Nephron progenitor cell (in vitro differentiated cells): ENCODE results near the gene TAB2.
"Not testable (repeated sequence)": the region's sequence is repeated elsewhere in the genome, so short reads cannot be mapped to it uniquely, and the experiment has no call there.

ENCODE experiments used
- DNase-seq: peaks from one replicate; pipeline ENCODE4 v3.0.0; 2021
- H3K27ac Mint-ChIP-seq: 2 replicates; pipeline ENCODE4 v1.8.0; 2021; ENCODE audit warnings: mild to moderate bottlenecking, moderate library complexity, mixed read lengths
- H3K27me3 Mint-ChIP-seq: 2 replicates; pipeline ENCODE4 v1.8.0; 2021; ENCODE audit warnings: mild to moderate bottlenecking, low read depth, mixed read lengths; ENCODE audit not compliant: poor library complexity
- H3K36me3 Mint-ChIP-seq: 2 replicates; pipeline ENCODE4 v1.8.0; 2021; ENCODE audit warnings: low read depth, mixed read lengths
- H3K4me1 Mint-ChIP-seq: 2 replicates; pipeline ENCODE4 v1.8.0; 2021; ENCODE audit warnings: mixed read lengths
- H3K4me3 Mint-ChIP-seq: 2 replicates; pipeline ENCODE4 v1.8.0; 2021; ENCODE audit warnings: mild to moderate bottlenecking, moderate library complexity, mixed read lengths
- H3K9me3 Mint-ChIP-seq: 2 replicates; pipeline ENCODE4 v1.8.0; 2021; ENCODE audit warnings: mild to moderate bottlenecking, moderate library complexity, mixed read lengths
- TF ChIP-seq, protein P1 (sequence below): fragments of 200-600 bp; sonication (generic); IDR thresholded peaks from 2 replicates; pipeline ENCODE4 v1.5.0; 2021; ENCODE audit warnings: antibody characterized with exemption

Gene TAB2

DNA sequence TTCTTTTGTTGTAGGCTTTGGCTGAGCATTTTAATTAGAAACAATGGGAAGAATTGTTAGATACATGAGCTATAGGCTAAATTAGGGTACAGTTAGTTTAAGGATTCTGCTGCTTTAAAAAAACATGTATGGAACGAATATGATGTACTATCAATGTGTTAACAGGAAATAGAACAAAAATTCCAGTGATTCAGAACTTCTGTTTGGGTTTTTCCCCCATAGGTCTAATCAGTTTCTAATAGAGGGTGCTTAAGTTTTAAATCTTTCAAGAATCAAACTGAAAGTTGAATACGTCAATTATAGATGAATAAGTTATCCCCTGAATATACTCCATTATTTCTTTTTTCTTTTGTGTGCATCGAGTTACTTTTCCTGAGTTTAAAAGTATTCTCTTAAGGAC lies 1.9 kb downstream of the TAB2 start:
- Mint-ChIP-seq H3K27me3 (no peaks in the 10 kb centered on the region), H3K4me3 (peak overlapping the region; percentile 90), H3K9me3 (no peaks in the 10 kb centered on the region), H3K36me3 (no peaks in the 10 kb centered on the region), H3K4me1 (peaks cover 51% of the 10 kb centered on the region), H3K27ac (no peak overlapping the region)
- no peak for DNase-seq
- TF ChIP-seq, protein P1, sequence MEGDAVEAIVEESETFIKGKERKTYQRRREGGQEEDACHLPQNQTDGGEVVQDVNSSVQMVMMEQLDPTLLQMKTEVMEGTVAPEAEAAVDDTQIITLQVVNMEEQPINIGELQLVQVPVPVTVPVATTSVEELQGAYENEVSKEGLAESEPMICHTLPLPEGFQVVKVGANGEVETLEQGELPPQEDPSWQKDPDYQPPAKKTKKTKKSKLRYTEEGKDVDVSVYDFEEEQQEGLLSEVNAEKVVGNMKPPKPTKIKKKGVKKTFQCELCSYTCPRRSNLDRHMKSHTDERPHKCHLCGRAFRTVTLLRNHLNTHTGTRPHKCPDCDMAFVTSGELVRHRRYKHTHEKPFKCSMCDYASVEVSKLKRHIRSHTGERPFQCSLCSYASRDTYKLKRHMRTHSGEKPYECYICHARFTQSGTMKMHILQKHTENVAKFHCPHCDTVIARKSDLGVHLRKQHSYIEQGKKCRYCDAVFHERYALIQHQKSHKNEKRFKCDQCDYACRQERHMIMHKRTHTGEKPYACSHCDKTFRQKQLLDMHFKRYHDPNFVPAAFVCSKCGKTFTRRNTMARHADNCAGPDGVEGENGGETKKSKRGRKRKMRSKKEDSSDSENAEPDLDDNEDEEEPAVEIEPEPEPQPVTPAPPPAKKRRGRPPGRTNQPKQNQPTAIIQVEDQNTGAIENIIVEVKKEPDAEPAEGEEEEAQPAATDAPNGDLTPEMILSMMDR: no peak

DNA sequence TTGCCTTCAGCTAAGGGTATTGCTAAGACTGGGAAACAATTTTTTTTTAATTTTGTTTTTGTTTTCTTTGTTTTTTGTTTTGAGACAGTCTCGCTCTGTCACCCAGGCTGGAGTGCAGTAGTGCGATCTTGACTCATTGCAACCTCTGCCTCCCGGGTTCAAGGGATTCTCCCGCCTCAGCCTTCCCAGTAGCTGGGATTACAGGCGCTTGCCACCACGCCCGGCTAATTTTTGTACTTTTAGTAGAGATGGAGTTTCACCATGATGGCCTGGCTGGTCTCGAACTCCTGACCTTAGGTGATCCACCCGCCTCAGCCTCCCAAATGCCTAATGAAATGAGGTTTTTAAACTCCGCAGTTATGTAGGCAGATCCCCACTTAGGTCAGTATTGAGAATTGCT lies 2.5 kb downstream of the TAB2 start:
- not testable (repeated sequence) for H3K9me3 Mint-ChIP-seq, H3K36me3 Mint-ChIP-seq, H3K27me3 Mint-ChIP-seq, H3K27ac Mint-ChIP-seq
- peak; percentile 14 for DNase-seq
- H3K4me1 Mint-ChIP-seq: peaks cover 51% of the 10 kb centered on the region
- peak overlapping the region; percentile 90 for H3K4me3 Mint-ChIP-seq

DNA sequence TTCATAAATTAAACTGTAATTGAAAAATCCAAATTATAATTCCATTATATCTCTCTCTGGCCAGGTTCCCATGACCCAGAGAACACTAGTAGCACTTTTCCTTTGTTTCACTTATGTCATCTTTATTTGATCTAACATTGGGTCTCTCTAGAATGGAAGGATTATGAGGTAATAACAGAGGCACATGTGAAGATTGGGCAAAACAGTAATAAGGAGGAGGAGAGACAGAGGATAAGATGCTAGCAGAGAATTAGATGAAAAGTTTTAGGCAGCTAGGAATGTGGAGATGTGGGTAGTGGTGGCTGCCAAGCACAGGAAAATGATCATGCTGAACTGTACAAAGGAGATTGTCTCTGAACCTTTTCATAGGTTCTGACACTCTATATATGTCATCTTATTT lies 3.3 kb downstream of the TAB2 start:
- Mint-ChIP-seq H3K27me3 (no peaks in the 10 kb centered on the region), H3K27ac (peak overlapping the region; percentile 8), H3K4me1 (peaks cover 51% of the 10 kb centered on the region), H3K36me3 (peaks cover 4% of the 10 kb centered on the region), H3K4me3 (no peak overlapping the region), H3K9me3 (no peaks in the 10 kb centered on the region)
- DNase-seq: no peak
- TF ChIP-seq, protein P1: no peak

DNA sequence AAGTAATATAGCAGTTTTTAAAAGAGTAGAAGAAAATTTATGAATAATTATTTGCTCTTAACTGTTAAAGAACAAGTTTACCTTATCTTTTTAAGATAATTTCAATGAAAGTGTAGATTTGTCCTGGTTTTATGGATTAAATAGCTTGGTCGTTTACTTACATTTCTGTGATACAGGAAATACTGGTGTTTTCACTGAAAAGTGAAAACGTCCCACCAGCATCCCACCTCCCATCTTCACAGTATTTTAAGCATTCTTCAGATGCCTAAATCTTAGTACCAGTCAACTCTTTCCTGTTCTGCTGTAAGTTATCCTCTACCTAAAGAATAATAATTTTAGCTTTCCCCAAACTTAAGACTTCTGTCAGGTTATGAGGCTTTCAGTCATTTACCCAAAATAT lies 5.8 kb downstream of the TAB2 start:
- no peak overlapping the region for H3K27ac Mint-ChIP-seq
- no peaks in the 10 kb centered on the region for H3K27me3 Mint-ChIP-seq
- TF ChIP-seq, protein P1: no peak
- no peaks in the 10 kb centered on the region for H3K9me3 Mint-ChIP-seq
- no peak overlapping the region for H3K4me3 Mint-ChIP-seq
- no peak for DNase-seq
- peaks cover 45% of the 10 kb centered on the region for H3K4me1 Mint-ChIP-seq
- H3K36me3 Mint-ChIP-seq: peaks cover 4% of the 10 kb centered on the region

DNA sequence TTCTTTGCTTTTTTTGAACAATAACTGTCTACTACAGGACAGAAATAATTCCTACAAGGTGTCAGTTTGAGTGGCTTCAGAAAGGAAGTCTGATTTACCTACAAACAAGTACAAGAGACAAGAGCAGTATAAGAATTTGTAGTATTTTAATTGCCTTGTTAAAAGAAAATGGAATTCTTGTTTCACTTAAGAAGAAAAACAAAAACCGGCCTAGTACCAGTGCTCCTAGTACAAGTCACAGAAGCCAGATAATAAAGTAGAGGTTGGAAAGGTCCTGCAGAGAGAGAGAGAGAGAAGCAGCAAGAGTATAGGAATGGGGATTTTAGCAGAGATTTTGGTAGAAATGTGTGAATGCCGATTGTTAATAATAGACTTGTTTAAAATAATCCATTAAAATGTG lies 6.4 kb downstream of the TAB2 start:
- Mint-ChIP-seq H3K27me3 (no peaks in the 10 kb centered on the region), H3K9me3 (no peaks in the 10 kb centered on the region), H3K4me3 (no peak overlapping the region), H3K27ac (no peak overlapping the region), H3K4me1 (peaks cover 39% of the 10 kb centered on the region), H3K36me3 (peaks cover 8% of the 10 kb centered on the region)
- no peak for DNase-seq
- TF ChIP-seq, protein P1: no peak

DNA sequence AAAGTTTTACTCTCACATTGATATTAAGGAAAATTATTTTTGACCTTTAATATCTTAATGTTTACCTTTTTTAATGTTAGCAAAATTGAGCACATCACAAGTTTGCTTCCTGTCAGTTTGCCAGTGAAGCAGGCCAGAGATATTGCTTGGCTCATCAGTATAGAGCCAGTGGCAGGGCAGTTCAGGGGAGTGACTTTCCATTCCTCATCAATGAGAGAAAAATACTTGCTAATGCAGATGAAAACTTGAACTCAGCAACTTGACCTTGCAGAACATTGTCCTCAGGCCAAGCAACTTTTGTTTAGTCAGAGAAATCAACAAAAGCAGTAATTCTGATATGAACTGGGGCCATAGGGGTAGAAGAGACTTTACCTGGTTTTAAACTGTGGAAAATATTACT lies 6.9 kb downstream of the TAB2 start:
- Mint-ChIP-seq H3K27me3 (no peaks in the 10 kb centered on the region), H3K9me3 (no peaks in the 10 kb centered on the region), H3K4me3 (no peak overlapping the region), H3K4me1 (peaks cover 34% of the 10 kb centered on the region), H3K27ac (no peak overlapping the region), H3K36me3 (peaks cover 12% of the 10 kb centered on the region)
- DNase-seq: no peak
- TF ChIP-seq, protein P1: no peak
